Skeletal muscle cell (primary cell): ENCODE data around the gene RECQL5.

Source experiments
- DNase-seq: peaks from one replicate; pipeline ENCODE4 v3.0.0-alpha.2; 2010; ENCODE audit warnings: low read depth
- H3K4me3 ChIP-seq: 2 replicates; pipeline ENCODE4 v1.5.1; 2011; ENCODE audit warnings: low read depth, mild to moderate bottlenecking, control low read depth, low read length, moderate library complexity

RECQL5 gene

DNA sequence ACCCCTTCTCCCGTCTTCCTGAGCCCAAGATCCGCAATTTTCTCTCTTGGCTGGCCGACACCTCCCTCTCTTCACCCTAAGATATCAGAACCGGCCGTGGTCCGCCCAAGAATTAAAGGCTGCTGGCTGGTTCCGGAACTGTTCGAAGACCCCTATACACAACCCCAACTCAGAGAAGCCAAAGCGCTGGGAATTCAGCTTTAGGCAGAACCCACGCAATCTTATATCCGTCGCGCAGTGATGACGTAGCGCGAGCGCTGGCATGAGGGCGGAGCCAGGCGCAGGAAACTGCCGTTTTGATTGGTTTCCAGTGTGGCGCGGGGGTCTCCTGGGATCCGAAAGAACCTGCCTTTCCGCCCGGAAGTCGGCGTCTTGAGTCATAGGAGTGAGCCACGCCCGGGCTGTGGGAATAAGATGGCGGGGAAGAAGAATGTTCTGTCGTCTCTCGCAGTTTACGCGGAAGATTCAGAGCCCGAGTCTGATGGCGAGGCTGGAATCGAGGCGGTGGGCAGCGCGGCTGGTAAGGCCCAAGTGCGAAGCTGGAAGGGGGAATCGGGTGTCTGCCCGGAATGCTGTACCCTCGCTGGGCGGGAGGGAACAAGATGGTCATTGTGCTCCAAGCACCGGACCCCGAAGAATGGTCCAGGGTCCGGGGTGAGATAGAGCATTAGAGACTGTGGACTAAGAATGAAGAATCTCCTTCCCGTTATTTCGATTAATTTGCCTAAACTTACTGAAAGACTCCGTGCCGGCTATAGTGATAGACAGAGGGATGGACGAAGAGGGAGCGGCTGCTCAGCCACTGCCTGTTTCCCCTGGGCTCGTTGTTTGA lies at the start of gene RECQL5, which contains the start of gene SAP30BP:
Gene RECQL5 (minus strand): TSS at position 196 of the 832 bp plus-strand sequence. CDS start 597 bp downstream, outside the sequence.
Gene SAP30BP (plus strand): TSS at position 380 of the 832 bp plus-strand sequence. CDS start 35 bp downstream, at position 415.
- peak; percentile 95 for DNase-seq
- H3K4me3 ChIP-seq = peak within 1 kb of the TSS; percentile 87

DNA sequence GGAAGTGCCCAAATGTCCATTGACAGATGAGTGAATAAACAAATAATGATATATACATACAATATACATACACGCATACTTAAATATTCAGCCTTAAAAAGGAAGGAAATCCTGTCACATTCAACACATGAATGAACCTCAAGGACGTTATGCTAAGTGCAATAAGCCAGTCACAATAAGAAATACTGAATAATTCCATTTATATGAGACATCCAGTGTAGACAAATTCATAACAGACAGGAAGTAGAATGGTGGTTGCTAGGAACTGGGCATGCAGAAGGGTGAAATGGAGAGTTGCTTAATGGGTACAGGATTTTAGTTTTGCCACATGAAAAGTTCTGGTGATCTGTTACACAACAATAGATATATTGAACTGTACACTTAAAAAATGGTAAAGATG lies 45.5 kb upstream of the RECQL5 start:
- no peak for DNase-seq
- H3K4me3 ChIP-seq = no peak overlapping the region

DNA sequence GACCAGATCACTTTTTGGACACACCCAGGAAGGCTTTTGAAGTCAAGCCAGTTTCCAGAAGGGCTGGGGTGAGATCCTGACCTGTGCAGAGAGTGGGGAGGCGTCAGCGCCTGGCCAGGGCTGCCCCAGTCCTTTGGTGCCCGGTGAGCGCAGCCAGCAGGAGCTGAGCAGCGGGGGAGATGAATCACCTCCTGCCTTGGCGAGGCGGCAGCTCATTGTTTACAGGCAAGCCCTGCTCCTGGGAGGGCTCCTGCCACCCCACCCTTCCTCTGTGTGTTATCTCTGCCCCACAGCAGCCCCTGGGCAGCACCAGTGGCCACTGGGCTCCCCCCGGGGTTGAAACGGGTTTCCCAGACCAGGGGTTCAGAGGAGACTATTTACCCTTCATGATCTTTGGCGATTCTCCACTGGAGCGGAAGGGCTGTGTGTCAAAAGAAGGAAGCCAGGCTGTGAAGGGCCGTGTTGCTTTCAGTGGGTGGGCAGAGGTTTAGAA lies 40.2 kb upstream of the RECQL5 start:
- no peak for DNase-seq
- H3K4me3 ChIP-seq = no peak overlapping the region

GRCh38 chr17:75706042-75706728 lies 39.2 kb upstream of the RECQL5 start:
- H3K4me3 ChIP-seq = no peak overlapping the region

GRCh38 chr17:75704963-75705875 lies 38.3 kb upstream of the RECQL5 start:
- no peak for DNase-seq
- no peak overlapping the region for H3K4me3 ChIP-seq

More at GRCh38 chr17:75706042-75706728, 39.2 kb upstream of the RECQL5 start:
- no peak for DNase-seq

GRCh38 chr17:75703591-75703990 lies 36.6 kb upstream of the RECQL5 start:
- no peak for DNase-seq
- no peak overlapping the region for H3K4me3 ChIP-seq

DNA sequence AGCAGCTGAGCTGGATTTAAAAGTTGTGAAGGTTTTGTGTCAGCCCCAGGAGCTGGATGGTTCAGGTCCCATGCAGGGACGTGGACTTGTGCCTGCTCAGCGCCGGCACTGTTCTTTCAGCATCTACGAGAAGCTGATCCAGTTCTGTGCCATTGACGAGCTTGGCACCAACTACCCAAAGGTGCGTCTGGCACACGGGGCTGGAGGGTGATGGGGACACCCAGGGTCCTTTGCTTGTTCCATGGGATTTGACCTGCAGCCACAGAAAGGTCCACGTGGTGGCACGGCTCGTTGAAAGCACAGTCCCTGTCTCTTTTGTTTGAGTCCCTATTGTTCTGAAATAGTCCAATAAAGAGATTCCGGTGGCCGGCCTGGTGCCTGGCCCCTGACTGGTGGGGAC lies 36.2 kb upstream of the RECQL5 start:
- DNase-seq = no peak
- H3K4me3 ChIP-seq = no peak overlapping the region

GRCh38 chr17:75701288-75701687 lies 34.3 kb upstream of the RECQL5 start:
- no peak for DNase-seq
- no peak overlapping the region for H3K4me3 ChIP-seq

- no peak overlapping the region for H3K4me3 ChIP-seq
- no peak for DNase-seq
Measured at GRCh38 chr17:75698659-75699058, 31.7 kb upstream of the RECQL5 start.

- DNase-seq = no peak
Measured at GRCh38 chr17:75697651-75698291, 30.8 kb upstream of the RECQL5 start.

DNA sequence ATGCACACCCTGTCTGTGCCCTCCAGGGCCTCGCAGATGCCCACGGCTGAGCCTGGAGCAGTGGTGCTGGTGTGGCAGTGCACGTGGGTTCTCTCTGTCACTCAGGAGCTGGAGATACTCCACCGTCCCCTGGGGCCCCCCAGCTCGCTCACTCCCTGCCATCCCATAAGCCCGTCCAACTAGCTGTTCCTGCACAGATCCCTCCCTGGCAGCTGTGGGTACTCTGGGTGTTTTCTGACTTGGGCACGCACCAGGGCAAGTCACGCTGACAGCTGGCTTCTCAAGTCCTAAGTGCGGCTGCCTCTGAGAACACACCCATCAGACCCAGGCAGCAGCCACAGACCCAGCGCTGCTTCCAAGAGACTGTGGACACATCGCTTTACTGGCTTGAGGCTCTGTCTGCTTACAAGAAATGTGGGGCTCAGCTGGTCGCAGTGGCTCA lies 28.9 kb upstream of the RECQL5 start:
- DNase-seq = no peak
- no peak overlapping the region for H3K4me3 ChIP-seq

More at GRCh38 chr17:75697651-75698291, 30.8 kb upstream of the RECQL5 start:
- H3K4me3 ChIP-seq = no peak overlapping the region

DNA sequence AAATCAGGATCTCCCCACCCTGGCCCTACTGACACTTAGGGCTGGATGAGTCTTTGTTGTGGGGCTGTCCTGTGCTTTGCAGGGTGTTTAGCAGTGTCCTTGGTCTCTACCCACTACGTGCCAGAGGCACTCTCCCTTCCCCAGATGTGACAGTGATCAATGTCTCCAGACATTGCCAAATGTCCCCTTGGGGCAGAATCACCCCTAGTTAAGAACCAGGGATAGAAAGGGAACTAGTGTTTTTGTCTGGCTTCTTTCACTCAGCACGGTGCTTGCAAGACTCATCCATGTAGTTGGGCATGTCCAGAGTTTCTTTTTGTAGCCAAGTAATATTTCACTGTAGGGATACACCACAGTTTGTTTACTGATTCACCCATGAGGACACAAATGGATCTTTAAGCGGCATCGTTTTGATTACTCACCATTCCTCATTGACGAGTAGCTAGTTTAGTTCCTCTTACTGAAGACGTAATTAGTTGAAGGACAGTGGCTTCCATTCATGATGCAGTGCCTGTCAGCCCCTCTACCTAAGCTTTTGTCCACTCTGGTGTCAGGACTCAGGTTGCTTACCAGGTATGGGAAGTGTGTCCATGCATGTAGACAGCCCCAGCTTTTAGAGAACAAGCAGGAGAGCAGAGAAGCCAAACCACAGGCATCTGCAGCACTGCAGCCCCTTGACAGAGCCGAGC lies 28.3 kb upstream of the RECQL5 start:
- no peak for DNase-seq
- no peak overlapping the region for H3K4me3 ChIP-seq

DNA sequence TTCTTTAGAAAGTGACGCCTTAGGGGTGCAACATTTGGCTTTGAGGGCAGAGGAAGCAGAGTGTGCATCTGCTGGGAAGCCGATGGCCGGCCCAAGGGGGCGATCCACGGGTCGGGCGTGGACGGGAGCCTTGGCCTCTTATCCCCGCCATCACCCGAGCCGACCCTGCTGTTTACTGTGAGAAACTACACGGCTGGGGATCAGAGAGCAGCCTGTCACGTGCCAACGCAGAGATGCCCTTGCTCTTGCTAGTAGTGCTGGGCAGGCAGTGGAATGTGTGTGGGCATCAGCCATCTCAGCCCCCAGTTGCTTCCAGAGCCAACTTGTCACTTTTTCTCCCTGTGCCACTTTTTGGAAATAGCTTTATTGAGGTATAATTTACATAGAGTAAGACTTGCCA lies 27.6 kb upstream of the RECQL5 start:
- no peak overlapping the region for H3K4me3 ChIP-seq
- DNase-seq = no peak

DNA sequence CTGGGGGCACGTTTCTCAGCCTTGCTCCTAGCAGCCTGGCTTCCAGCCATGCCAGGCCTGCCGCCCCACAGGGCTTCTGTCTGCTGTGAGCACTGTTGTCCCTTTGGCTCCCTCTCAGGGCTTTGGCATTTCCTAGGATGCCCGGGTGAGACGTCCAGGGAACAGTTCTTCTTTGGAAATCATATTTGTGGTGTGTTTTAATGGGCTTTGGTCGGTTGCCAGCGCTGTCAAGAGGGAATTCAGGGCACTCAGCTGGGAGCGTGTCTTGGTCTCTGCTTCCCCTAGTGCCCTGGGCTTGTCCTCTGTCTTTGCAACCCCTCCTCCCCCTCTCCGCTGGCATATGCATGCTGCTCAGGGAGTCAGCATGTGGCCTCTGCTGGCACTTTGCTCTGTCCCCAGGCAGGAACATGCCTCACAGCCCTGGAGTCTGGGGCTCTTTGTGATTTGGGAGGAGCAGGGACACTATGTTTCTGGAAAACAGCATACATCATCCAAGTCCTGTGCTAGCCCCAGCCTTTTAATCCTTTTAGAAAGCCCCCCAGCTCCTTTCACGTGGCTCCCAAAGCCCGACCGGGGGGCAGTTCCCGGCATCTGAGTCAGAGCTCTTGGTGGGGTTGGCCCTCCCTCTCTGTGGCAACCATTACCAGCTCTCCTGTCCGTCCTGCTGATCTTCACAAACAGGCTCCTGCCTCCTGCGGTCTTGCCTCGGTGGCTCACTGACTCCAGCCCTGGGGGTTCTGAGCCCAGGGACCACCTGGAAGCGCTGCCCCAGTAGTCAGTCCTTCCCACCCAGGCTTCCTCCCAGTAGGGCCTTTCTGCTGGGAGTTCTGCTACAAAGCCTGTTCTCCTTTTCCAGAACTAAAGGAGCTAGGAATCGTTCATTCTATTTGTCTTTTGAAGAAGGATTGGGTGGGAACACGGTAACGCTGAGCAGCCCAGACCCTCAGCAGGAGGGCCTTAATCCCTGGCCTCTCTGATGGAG lies 26.8 kb upstream of the RECQL5 start:
- H3K4me3 ChIP-seq = no peak overlapping the region
- peak; percentile 78 for DNase-seq

DNA sequence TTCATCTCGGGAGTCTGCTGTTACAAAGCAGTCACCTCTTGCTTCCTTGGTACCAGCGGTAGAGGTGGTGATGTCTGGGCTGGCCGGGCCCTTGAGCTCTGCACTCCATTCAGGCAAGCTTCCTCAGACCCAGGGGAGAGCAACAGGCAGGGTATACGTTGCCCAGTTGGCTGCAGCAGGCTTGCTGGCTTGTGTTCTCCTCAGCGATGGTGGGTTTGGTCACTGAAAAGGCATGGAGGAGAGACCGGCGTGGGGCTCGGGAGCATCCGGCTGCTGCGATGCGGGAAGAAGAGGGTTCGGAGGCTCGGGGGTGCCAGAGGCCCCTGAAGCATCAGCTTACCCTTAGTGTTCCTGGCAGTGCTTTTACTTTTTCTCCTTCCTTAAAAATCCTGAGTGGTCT lies 26.0 kb upstream of the RECQL5 start:
- no peak for DNase-seq
- H3K4me3 ChIP-seq = no peak overlapping the region

DNA sequence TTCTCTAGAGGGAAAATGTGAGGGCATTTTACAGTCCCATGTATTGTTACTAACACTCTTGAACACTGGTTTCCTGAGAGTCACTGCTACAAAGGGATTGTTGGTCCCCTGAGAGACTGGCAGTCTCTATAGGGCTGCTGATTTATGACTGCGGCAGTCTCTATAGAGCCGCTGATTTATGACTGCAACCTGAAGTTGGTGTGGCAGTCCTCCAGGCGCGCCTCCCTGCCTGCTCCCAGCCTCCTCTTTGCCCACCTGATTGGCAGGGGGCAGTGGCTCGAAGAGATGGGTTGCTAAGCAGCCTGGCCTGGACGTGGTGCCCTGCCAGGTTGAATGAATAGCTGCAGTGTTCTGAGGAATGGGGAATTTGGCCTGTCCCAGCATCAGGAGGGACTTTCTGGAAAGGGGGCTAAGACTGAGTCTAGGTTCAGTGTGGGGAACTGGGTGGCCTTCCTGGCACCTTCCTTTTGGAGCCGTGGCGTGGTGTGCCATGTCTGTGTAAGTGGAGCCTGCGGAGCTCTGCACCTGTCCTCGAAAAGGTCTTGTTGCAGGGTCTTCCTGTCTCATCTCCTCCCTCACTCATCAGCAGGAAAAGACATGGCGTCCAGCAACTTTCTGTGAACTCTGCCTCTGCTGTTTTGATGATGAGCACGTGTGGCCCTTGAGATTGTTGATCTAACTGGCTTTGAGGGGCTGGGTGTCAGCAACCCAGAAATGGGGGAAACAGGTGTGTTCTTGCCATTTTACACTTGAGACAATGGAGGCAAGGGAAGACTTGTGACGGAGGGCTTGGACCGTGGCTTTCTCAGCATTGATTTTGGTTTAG lies 25.1 kb upstream of the RECQL5 start:
- H3K4me3 ChIP-seq = no peak overlapping the region
- no peak for DNase-seq
